DMS114 treated with DMSO at 0.1 percent for 48 hours (cell line): Measurements from ENCODE around the gene HOXA6.

ENCODE experiments used
- DNase-seq: peaks from one replicate; lab custom pipeline; 2025; ENCODE audit not compliant: unreplicated experiment; lab: John Stamatoyannopoulos, UW

The HOXA6 gene

GRCh38 chr7:27147199-27148030, at the start of gene HOXA6:
Gene HOXA6, minus strand, starts transcription at chr7:27147774. Its CDS starts 25 bp downstream, at chr7:27147749.
- no peak for DNase-seq

- DNase-seq = peak; percentile 74
Observed at GRCh38 chr7:27196287-27196767, 48.8 kb upstream of the HOXA6 start.

- DNase-seq = no peak
Observed at GRCh38 chr7:27194686-27195379, 47.3 kb upstream of the HOXA6 start.

GRCh38 chr7:27194002-27194352, 46.4 kb upstream of the HOXA6 start:
- DNase-seq = no peak

- no peak for DNase-seq
Observed at GRCh38 chr7:27193335-27194001, 45.9 kb upstream of the HOXA6 start.

- DNase-seq = no peak
Observed at GRCh38 chr7:27192546-27193334, 45.2 kb upstream of the HOXA6 start.

- no peak for DNase-seq
Observed at GRCh38 chr7:27191833-27192545, 44.4 kb upstream of the HOXA6 start.

GRCh38 chr7:27191161-27191731, 43.7 kb upstream of the HOXA6 start:
- no peak for DNase-seq

- no peak for DNase-seq
Observed at GRCh38 chr7:27189997-27190748, 42.6 kb upstream of the HOXA6 start.

GRCh38 chr7:27189295-27189996, 41.9 kb upstream of the HOXA6 start:
- no peak for DNase-seq

GRCh38 chr7:27188386-27189294, 41.1 kb upstream of the HOXA6 start:
- DNase-seq = no peak

- DNase-seq = no peak
Observed at GRCh38 chr7:27187475-27188385, 40.2 kb upstream of the HOXA6 start.

- no peak for DNase-seq
Observed at GRCh38 chr7:27186668-27187474, 39.3 kb upstream of the HOXA6 start.

GRCh38 chr7:27185854-27186667, 38.5 kb upstream of the HOXA6 start:
- no peak for DNase-seq
